ENCODE measurements around the gene A2ML1.

Gene A2ML1

DNA sequence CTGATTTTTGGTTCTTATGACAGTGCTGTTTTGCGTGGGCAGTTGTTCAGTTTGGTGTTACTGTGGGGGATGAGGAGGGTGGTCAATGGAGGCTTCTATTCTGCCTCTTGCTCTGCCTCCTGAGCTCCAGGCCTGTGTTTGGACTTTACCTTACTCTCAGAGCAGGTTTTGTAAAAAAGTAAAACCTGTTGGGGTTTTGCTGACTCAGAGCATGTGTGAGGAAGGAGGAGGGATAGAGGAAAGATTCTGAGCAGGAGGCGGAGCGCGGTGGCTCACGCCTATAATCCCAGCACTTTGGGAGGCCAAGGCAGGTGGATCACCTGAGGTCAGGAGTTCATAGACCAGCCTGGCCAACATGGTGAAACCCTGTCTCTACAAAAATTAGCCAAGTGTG, 6.7 kb downstream of the A2ML1 start:
- no peak for ATAC-seq
- TF ChIP-seq TCF4 (CRISPR knock-in tag; IDR thresholded peaks at IDR 0.05; ENCODE audit: borderline replicate concordance) (no peak), ZNF565 (CRISPR knock-in tag; conservative IDR thresholded peaks at IDR 0.05; ENCODE audit: low read depth) (no peak), ESRRG (CRISPR knock-in tag; IDR thresholded peaks at IDR 0.05) (no peak), RARB (CRISPR knock-in tag; IDR thresholded peaks at IDR 0.05) (no peak), TOX (CRISPR knock-in tag; IDR thresholded peaks at IDR 0.05; ENCODE audit: borderline replicate concordance) (no peak), OSR1 (CRISPR knock-in tag; IDR thresholded peaks at IDR 0.05) (no peak), CSDC2 (CRISPR knock-in tag; IDR thresholded peaks at IDR 0.05) (no peak), ISL1 (CRISPR knock-in tag; IDR thresholded peaks at IDR 0.05) (no peak), BACH2 (CRISPR knock-in tag; IDR thresholded peaks at IDR 0.05; ENCODE audit: borderline replicate concordance) (no peak), ZC3H10 (CRISPR knock-in tag; IDR thresholded peaks at IDR 0.05) (no peak), ARNTL (CRISPR knock-in tag; IDR thresholded peaks at IDR 0.05; ENCODE audit: borderline replicate concordance, low read depth) (no peak), ZFP3 (CRISPR knock-in tag; IDR thresholded peaks at IDR 0.05) (no peak), GLIS3 (CRISPR knock-in tag; IDR thresholded peaks at IDR 0.05) (no peak), ZFP30 (CRISPR knock-in tag; IDR thresholded peaks at IDR 0.05) (no peak), SNAI2 (CRISPR knock-in tag; IDR thresholded peaks at IDR 0.05) (no peak)
- TF ChIP-seq, protein P1, sequence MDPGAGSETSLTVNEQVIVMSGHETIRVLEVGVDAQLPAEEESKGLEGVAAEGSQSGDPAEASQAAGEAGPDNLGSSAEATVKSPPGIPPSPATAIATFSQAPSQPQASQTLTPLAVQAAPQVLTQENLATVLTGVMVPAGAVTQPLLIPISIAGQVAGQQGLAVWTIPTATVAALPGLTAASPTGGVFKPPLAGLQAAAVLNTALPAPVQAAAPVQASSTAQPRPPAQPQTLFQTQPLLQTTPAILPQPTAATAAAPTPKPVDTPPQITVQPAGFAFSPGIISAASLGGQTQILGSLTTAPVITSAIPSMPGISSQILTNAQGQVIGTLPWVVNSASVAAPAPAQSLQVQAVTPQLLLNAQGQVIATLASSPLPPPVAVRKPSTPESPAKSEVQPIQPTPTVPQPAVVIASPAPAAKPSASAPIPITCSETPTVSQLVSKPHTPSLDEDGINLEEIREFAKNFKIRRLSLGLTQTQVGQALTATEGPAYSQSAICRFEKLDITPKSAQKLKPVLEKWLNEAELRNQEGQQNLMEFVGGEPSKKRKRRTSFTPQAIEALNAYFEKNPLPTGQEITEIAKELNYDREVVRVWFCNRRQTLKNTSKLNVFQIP (CRISPR knock-in tag; IDR thresholded peaks at IDR 0.05; ENCODE audit: borderline replicate concordance, low read depth): no peak
- TF ChIP-seq, protein P2, sequence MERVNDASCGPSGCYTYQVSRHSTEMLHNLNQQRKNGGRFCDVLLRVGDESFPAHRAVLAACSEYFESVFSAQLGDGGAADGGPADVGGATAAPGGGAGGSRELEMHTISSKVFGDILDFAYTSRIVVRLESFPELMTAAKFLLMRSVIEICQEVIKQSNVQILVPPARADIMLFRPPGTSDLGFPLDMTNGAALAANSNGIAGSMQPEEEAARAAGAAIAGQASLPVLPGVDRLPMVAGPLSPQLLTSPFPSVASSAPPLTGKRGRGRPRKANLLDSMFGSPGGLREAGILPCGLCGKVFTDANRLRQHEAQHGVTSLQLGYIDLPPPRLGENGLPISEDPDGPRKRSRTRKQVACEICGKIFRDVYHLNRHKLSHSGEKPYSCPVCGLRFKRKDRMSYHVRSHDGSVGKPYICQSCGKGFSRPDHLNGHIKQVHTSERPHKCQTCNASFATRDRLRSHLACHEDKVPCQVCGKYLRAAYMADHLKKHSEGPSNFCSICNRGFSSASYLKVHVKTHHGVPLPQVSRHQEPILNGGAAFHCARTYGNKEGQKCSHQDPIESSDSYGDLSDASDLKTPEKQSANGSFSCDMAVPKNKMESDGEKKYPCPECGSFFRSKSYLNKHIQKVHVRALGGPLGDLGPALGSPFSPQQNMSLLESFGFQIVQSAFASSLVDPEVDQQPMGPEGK (CRISPR knock-in tag; IDR thresholded peaks at IDR 0.05; ENCODE audit: borderline replicate concordance): no peak
- TF ChIP-seq, protein P3, sequence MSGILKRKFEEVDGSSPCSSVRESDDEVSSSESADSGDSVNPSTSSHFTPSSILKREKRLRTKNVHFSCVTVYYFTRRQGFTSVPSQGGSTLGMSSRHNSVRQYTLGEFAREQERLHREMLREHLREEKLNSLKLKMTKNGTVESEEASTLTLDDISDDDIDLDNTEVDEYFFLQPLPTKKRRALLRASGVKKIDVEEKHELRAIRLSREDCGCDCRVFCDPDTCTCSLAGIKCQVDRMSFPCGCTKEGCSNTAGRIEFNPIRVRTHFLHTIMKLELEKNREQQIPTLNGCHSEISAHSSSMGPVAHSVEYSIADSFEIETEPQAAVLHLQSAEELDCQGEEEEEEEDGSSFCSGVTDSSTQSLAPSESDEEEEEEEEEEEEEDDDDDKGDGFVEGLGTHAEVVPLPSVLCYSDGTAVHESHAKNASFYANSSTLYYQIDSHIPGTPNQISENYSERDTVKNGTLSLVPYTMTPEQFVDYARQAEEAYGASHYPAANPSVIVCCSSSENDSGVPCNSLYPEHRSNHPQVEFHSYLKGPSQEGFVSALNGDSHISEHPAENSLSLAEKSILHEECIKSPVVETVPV (CRISPR knock-in tag; IDR thresholded peaks at IDR 0.05): no peak
- TF ChIP-seq, protein P4, sequence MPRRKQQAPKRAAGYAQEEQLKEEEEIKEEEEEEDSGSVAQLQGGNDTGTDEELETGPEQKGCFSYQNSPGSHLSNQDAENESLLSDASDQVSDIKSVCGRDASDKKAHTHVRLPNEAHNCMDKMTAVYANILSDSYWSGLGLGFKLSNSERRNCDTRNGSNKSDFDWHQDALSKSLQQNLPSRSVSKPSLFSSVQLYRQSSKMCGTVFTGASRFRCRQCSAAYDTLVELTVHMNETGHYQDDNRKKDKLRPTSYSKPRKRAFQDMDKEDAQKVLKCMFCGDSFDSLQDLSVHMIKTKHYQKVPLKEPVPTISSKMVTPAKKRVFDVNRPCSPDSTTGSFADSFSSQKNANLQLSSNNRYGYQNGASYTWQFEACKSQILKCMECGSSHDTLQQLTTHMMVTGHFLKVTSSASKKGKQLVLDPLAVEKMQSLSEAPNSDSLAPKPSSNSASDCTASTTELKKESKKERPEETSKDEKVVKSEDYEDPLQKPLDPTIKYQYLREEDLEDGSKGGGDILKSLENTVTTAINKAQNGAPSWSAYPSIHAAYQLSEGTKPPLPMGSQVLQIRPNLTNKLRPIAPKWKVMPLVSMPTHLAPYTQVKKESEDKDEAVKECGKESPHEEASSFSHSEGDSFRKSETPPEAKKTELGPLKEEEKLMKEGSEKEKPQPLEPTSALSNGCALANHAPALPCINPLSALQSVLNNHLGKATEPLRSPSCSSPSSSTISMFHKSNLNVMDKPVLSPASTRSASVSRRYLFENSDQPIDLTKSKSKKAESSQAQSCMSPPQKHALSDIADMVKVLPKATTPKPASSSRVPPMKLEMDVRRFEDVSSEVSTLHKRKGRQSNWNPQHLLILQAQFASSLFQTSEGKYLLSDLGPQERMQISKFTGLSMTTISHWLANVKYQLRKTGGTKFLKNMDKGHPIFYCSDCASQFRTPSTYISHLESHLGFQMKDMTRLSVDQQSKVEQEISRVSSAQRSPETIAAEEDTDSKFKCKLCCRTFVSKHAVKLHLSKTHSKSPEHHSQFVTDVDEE (CRISPR knock-in tag; IDR thresholded peaks at IDR 0.05): no peak
- TF ChIP-seq, protein P5, sequence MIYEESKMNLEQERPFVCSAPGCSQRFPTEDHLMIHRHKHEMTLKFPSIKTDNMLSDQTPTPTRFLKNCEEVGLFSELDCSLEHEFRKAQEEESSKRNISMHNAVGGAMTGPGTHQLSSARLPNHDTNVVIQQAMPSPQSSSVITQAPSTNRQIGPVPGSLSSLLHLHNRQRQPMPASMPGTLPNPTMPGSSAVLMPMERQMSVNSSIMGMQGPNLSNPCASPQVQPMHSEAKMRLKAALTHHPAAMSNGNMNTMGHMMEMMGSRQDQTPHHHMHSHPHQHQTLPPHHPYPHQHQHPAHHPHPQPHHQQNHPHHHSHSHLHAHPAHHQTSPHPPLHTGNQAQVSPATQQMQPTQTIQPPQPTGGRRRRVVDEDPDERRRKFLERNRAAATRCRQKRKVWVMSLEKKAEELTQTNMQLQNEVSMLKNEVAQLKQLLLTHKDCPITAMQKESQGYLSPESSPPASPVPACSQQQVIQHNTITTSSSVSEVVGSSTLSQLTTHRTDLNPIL (CRISPR knock-in tag; IDR thresholded peaks at IDR 0.05; ENCODE audit: low read depth): no peak

DNA sequence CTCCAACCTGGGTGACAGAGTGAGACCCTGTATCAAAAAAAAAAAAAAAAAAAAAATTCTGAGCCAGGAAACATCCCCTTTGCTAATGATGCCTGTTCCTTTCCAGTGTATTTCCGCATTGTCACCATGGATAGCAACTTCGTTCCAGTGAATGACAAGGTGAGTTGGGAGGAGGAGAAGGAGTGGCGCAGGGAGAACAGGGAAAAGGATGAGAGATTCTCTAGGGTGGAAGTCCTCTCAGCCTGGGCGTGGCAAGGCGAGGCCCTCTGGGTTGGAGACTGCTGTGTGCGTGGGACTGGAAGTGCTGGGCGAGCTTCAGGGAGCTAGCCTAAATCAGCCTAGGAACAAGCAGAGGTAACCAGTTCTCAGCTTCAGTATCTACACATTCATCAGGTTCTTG, 7.2 kb downstream of the A2ML1 start:
- no peak for ATAC-seq
- no peak for TF ChIP-seq ZNF565 (CRISPR knock-in tag; conservative IDR thresholded peaks at IDR 0.05; ENCODE audit: low read depth)
- TF ChIP-seq, protein P2 (CRISPR knock-in tag; IDR thresholded peaks at IDR 0.05; ENCODE audit: borderline replicate concordance): no peak
- TF ChIP-seq ZFP3 (CRISPR knock-in tag; IDR thresholded peaks at IDR 0.05): no peak
- TF ChIP-seq GLIS3 (CRISPR knock-in tag; IDR thresholded peaks at IDR 0.05): no peak

Measured in SK-N-SH treated with all-trans-retinoic acid at 6 μM for 48 hours (cell line).